Stimulated activated CD4-positive, alpha-beta T cell treated with anti-CD3 and anti-CD28 coated beads, Interleukin-1b, Interleukin-23, amount 100 ng/mL, for 4 hours (primary cell): ENCODE measurements around the gene SLC22A2.

Experiments
- DNase-seq, 2 donors: peaks; one replicate each; pipeline ENCODE4 v3.0.0-alpha.2; 2020; ENCODE audit warnings: low read depth in 2 of 2

The SLC22A2 gene

DNA sequence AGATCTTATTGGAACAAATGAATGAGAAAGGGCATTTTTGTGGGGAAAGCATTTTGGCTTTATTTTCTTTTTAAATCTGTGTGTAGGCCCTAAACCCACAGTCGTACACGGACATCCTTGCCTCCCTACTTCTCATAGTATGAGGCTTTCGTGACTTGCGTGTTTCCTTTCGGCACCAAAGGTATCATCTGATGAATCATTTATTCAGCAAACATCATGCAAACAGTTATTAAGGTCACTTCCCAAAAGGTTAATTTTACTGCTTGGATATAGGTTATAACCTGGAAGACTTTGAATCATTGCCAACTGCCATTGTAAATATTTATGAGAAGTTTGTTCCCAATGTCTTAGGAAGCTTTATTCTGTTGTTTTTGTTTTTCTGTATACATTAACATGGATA lies 15.1 kb upstream of the SLC22A2 start:
- no peak for DNase-seq

DNA sequence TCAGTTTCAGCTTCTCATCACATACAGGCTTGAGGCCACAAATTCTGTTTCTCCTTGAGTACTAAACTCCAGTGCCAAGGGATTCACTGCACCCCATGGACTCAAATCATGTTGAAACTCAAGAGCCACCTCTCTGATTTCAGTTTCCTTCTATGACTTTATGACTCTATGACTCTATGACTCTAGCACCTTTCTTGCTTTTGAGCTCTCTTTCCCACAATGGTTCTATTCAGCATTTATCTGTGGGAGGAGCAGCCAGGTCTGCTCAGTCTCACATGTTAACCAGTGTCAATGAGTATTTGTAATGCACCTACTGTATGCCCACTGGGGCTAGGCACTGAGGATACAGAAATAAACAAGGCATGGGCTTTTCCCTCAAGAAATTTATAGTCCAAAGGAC lies 14.6 kb upstream of the SLC22A2 start:
- no peak for DNase-seq

- no peak for DNase-seq
Measured at GRCh38 chr6:160272707-160273106, 14.1 kb upstream of the SLC22A2 start.

DNA sequence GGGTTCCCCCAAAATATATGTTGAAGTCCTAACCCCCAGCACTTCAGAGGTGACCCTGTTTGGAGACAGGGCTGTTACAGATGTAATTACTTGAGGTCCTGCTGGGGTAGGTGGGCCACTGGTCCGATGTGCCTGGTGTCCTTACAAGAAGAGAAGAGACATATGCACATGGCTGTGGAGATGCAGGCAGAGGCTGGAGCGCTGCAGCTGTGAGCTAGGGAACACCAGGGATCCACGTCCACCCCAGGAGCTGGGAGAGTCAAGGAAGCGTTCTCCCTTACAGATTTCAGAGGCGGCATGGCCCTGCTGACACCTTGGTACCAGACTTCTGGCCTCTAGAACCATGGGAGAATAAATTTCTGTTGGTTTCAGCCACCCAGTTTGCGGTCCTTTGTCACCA lies 11.7 kb upstream of the SLC22A2 start:
- DNase-seq, result no peak

DNA sequence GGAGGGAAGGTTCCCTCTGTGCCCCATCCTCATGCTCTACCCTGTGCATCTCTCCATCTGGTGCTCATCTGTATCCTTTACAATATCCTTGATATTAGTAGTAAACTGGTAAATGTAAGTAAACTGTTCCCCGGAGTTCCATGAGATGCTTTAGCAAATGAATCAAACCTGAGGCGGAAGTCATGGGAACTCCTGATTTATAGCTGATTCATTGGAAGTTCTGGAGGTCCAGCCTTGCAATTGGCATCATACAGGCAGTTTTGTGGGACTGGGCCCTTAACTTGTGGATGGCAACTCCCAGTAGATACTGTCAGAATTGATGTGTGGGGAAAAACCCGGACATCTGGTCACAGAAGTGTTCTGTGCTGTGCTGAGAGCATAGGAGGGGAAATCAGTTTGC lies 11.2 kb upstream of the SLC22A2 start:
- no peak for DNase-seq

DNA sequence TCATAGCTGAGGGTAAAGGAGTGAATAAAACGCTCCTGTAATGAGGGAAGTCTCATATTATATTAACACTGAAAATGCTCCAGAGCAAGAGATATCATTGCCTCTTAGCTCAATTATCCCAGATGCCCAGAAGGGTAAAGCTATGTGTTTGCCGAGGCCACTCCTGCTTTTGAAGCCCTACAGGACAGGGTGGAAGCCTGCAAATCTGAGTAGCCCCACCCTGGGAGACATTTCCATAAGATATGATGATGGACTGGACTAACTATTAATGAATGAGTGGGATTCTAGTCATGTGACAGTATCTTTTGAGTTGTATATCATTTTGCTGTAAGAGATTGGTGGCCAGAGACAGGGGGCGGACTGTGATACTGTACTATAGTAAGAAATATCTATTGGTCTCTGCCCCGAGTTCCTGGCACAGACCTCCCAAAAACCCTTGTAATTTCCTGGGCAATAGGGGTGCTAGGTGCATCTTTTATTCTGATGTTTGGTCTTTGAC lies 10.5 kb upstream of the SLC22A2 start:
- no peak for DNase-seq

DNA sequence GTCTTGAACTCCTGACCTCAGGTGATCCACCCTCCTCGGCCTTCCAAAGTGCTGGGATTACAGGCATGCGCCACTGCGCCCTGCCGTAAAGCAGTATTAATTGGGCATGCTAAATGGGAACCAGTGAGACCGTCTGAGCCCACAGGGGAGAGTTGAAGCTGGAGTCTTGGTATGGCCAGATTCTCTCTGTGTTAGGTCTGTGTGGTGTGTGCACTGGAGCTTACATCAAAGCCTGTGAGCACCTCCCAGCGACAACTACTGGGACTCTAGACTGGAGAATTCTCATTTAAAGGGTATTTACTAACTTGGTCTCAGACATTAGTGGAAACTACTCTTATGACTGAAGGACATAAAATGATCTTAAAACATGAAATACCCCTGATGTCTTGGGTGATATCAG lies 8.5 kb upstream of the SLC22A2 start:
- no peak for DNase-seq

GRCh38 chr6:160265869-160266476 lies 7.4 kb upstream of the SLC22A2 start:
- DNase-seq, result no peak

GRCh38 chr6:160264061-160264612 lies 5.5 kb upstream of the SLC22A2 start:
- no peak for DNase-seq

DNA sequence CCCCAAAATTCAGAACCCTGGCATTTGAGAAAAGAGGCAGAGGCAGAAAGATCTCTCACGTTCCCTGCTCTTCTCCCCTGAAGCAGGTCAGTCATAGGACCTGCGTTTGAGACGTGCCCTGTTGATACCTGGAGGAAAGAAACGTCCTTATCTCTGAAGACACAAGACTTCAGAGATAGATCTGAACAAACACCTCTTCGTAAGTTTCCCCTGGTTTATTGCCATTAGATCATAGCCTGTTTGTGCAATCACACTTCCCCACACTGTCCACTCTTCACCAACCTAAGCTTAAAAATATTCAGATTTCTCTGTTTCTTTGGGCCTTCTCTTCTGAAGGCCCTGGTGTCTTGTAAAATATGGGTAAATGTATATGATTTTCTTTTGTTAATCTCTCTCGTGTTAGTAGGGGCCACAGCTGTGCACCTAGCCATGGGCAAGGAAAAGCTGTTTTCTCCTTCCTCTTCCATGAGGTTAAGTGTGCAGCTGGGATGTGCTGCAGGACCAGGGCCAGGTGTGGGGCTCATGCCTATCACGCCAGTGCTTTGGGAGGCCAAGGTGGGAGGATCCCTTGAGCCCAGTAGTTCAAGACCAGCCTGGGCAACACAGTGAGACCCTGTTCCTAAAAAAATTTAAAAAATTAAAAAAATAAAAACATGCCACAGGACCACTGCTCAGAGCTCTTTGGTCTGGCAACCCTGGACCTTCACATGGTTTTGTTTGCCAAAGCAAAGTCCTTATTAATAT lies 4.7 kb upstream of the SLC22A2 start:
- no peak for DNase-seq

DNA sequence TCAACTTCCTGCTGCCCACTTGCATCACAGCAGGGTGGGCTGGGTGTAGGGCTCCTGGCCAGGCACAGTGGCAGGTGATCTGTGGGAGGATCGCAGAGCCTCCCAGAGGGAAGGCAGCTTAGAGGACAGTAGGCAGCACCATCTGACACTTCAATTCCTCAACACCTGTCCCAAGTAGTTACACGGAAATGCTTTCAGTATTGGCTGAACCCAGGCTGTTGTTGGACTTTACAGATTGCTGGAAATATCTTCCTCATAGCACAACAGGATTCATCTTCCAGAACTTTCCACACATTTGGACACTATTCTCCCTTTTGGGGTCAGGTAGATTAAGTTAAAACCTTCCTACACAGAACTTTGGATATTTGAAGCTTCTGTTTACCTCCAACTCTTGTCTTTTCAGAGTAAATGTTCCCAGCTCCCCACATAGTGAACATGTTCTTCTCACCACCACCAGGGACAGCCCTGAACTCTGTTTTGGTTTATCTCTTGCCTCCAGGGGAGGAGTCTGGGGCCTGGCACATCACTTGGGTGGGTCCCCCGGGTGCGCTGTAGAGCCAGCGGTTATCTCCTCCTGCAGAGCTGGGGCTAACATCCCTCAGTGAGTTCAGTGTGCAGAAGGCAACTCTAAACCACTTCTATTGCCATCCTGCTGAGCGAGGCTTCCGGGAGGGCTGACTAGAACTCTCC lies 3.5 kb upstream of the SLC22A2 start:
- no peak for DNase-seq

DNA sequence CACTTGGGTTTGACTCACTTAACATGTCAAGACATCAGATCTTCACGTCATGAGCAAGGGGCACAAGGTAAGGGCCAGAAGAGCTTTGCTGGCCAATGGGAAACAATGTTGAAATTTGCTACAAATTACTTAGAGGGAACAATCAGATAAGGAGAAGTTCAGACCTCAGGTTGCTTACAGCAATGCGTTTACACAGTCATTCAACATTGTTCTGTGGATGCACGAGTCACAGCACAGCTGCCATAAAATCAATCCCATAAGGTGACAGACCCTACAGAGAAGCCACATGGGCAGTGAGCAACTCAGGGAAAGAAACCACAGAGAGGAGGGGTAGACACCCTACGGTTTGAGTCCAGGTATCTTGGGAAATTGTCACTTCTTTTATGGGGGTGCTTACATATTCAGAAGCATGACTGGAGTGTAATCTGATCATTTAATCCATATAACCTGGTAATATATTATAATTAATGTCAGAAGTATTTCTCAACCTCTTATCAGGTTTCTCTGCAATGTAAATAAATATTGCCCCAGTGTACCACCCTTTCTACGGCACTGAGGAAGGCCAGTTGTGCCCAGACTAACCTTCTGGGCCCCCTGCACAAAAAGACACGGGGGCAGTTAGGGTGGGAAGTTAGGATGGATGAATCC lies 2.3 kb upstream of the SLC22A2 start:
- no peak for DNase-seq

DNA sequence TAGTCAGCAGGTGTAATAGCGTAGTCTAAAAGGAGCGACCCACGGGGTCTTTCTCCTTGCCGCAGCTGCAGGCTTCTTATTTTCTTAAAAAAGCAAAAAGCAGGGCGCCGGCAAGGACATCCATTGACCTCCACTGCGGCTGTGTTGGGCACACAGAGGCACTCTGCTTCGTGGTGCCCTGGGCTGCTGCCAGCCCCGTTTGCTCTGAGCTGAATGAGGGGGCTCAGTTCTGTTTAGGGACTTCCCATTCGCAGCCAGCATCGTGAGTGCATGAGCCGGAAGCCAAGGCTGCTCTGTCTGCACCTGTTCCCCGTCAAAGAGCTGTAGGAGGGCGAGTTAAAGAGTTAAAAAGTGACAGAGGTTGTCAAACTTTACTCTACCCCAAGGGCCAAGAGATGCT lies 1.7 kb upstream of the SLC22A2 start:
- DNase-seq, result no peak

DNA sequence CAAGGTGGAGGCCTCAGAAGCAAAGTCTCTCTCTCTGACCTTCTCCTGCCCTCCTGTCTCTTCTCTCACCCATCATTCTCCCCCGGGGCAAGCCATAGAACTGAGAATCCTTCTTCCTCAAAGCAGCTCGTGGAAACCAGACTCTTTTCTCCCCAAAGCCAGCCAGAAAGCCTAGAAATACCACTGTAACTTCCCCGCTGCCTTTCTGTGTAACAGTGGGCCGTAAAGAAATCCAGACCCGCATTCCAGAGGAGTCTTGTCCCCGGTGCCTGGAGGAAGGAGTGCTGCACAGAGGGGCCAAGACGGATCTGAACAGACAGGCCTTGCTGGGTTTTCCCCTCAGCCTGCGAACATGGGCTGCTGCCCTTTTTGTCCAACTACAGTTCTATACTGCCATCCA lies 977 bp upstream of the SLC22A2 start:
- no peak for DNase-seq

DNA sequence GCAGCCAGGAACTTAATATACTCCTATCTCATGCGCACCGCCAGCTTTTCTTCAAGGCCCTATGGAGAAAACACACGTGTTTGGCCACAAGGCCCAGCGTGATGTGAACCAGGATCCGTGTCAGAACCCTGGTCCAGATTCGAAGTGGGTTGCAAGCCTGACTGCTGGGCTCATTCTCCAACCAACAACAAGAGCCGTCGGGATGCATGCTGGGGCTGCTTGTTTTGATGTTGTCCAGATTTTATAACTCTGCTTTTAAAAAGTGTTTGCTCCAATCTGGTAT lies 463 bp upstream of the SLC22A2 start:
- no peak for DNase-seq

DNA sequence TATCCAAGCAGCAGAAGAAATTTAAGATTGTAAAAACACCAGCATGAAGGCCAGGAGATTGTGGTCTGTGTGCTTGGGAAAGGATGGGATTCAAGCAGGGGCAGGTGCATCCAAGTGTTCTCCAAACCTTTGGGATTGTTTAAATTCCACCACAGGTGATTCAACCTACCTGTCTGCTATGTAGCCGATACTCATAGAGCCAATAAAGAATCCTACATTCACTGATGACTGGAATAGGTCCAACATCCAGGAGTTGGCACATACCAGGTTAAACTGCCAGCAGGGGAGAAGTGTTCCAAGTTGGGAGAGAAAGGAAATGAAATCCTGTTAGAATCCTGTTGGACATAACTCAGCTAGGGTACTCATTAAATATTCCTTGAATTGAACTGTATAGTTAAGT lies 2.2 kb downstream of the SLC22A2 start:
- no peak for DNase-seq

- DNase-seq, result no peak
Measured at GRCh38 chr6:160254467-160255312, 3.9 kb downstream of the SLC22A2 start.

DNA sequence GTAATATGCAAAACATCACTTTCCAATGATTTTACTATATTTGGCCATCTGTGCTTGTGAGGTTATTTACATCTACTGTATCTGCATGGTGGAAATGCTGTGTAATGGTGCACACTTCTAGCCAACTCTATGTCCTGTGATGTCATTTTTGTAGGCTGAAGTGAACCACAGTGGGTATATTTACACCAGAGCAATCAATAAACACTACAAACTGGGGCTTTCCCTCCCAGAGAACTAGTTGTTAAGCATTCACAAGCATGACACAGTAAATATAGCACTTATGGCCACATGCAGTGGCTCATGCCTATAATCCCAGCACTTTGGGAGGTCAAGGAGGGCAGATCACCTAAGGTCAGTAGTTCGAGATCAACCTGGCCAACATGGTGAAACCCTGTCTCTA lies 4.9 kb downstream of the SLC22A2 start:
- no peak for DNase-seq

DNA sequence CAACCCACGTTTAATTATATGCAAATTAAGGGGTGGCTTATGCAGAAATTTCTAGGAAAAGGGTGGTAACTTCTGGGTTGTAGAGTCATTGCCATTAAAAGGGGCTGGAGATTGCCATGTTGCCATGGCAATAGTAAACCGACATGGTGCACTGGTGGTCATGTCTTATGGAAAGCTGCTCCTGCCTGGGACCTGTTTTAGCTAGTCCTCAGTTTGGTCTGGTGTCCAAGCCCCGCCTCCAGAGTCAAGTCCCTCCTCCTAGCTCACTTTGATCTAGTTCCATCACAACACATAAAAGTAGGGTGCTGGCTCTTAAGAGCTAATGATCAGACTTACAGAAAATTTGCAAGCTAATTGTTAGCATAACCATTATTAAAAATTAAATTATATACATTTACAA lies 5.3 kb downstream of the SLC22A2 start:
- DNase-seq, result no peak

DNA sequence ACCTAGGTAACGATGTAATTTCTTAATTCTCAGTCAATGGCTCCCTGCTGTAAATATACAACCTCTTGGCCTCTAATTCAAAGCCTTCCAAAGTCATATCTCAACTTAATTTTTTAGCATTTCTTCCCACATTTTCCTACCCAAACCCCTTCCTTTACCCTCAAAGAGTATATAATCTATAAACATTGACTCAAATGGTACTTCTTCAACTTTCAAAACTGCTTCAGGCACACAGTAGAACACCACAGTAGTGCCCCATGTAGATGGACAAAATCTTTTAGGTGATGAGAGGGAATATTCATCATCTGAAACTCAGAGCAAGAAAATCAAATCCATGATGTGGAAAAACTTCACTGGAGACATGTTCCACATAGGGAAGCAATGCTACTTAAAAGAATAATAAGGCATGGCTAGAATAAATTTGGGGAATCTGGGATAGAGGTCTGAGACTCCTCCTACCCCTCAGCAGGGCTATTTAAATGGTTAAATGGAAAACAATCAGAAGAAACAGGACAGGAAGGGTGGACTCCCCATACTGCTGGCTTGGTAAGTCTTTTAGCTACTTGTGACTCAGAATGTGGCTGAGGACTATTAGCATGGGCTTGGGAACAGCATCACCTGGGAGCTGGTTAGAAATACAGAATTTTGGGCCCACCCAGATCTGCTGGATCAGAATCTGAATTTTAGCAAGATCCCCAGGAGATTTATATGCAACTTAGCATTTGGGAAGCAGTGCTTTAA lies 6.4 kb downstream of the SLC22A2 start:
- DNase-seq, result no peak

DNA sequence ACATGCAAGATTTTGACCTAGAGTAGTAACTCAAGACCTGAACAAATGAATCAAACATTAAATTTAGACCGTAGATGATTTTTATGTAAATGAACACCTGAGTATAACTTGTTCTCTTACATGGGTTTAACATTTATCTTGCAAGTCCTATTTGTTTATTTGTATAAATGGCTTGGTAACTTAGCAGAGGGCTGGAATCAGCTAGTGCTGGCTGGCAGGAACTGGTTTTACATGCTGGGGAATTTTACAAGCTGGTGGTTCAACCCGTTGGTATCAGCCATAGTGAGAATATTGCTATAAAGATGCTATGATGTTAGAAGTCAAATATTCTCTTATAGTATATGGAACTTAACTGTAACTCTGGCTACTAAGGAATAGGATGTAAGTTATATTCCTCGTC lies 8.9 kb downstream of the SLC22A2 start:
- DNase-seq, result no peak
